H1 (cell line): ENCODE results near the gene FMN2. TPM values are rescaled to one million over a fixed set of nuclear protein-coding genes. Genes with fewer than 3 reads are reported as not detected.

ENCODE experiments used
- CTCF ChIA-PET: fragments of 300-600 bp; sonication (Branson Sonifier 250); formaldehyde crosslinking; loops from one replicate; lab custom pipeline; 2021; ENCODE audit not compliant: partially characterized antibody; lab: Charles Lee
- POLR2A ChIA-PET: fragments of 300-600 bp; sonication (Branson Sonifier 250); formaldehyde crosslinking; loops from one replicate; lab custom pipeline; 2021; ENCODE audit warnings: inconsistent platforms; ENCODE audit not compliant: partially characterized antibody; lab: Charles Lee
- DNase-seq, 2 experiments: peaks; one replicate each; pipeline versions ENCODE4 v3.0.0 to v3.0.0-alpha.2; 2010 to 2022; ENCODE audit warnings: low spot score in 2 of 2, low read depth in 1 of 2, mixed read lengths in 1 of 2
- FAIRE-seq: peaks from 2 replicates; lab custom pipeline; 2011; peaks lifted over from hg19 to GRCh38; lab: Jason Lieb, UNC
- H2AFZ ChIP-seq: 2 replicates; pipeline ENCODE4 v1.8.1; 2012; ENCODE audit warnings: low read length, inconsistent platforms
- H2AK5ac ChIP-seq: 2 replicates; pipeline ENCODE4 v1.6.1; 2013; ENCODE audit warnings: low read depth, low read length
- H2BK120ac ChIP-seq: replicated peaks from 2 replicates; pipeline ENCODE3; 2013; ENCODE audit warnings: low read depth, low read length, inconsistent platforms
- H2BK12ac ChIP-seq: 2 replicates; pipeline ENCODE4 v1.6.1; 2013; ENCODE audit warnings: low read depth, low read length
- H2BK15ac ChIP-seq: 2 replicates; pipeline ENCODE4 v1.6.1; 2013; ENCODE audit warnings: low read length
- H2BK20ac ChIP-seq: 2 replicates; pipeline ENCODE4 v1.6.1; 2013; ENCODE audit warnings: low read length
- H2BK5ac ChIP-seq: 2 replicates; pipeline ENCODE4 v1.6.1; 2013; ENCODE audit warnings: low read depth, low read length
- H3K14ac ChIP-seq: 2 replicates; pipeline ENCODE4 v1.6.1; 2013; ENCODE audit warnings: inconsistent platforms; ENCODE audit not compliant: insufficient read length
- H3K18ac ChIP-seq: 2 replicates; pipeline ENCODE4 v1.6.1; 2013; ENCODE audit warnings: low read length; ENCODE audit errors: extremely low read depth
- H3K23ac ChIP-seq: 2 replicates; pipeline ENCODE4 v1.6.1; 2013; ENCODE audit warnings: inconsistent platforms; ENCODE audit not compliant: insufficient read length
- H3K23me2 ChIP-seq: 2 replicates; pipeline ENCODE4 v1.6.1; 2013; ENCODE audit warnings: low read depth, low read length
- H3K27ac ChIP-seq: 2 replicates; pipeline ENCODE4 v1.6.1; 2011; ENCODE audit warnings: low read depth, low read length, inconsistent platforms
- H3K27me3 ChIP-seq, 4 experiments: replicated peaks in 1 of 4; 1 replicate in 1 of 4; 2 replicates in 3 of 4; pipeline versions ENCODE4 v1.6.1 to v1.8.1; 2011 to 2013; ENCODE audit warnings: low read length in 3 of 4, mild to moderate bottlenecking in 3 of 4, inconsistent platforms in 2 of 4, mixed read lengths in 2 of 4, moderate library complexity in 1 of 4; ENCODE audit not compliant: control insufficient read depth in 3 of 4, insufficient read depth in 3 of 4; ENCODE audit errors: extremely low read depth in 1 of 4
- H3K36me3 ChIP-seq, 4 experiments: 2 replicates each; pipeline versions ENCODE4 v1.6.1 to v1.8.1; 2011 to 2013; ENCODE audit warnings: mild to moderate bottlenecking in 4 of 4, low read length in 3 of 4, moderate library complexity in 2 of 4, control low read depth in 1 of 4, inconsistent platforms in 1 of 4; ENCODE audit not compliant: insufficient read depth in 4 of 4, control insufficient read depth in 2 of 4
- H3K4ac ChIP-seq: replicated peaks from 2 replicates; pipeline ENCODE3; 2013; ENCODE audit warnings: low read length, low read depth, mixed read lengths, inconsistent platforms; ENCODE audit not compliant: insufficient read length
- H3K4me1 ChIP-seq, 4 experiments: replicated peaks in 1 of 4; 1 replicate in 1 of 4; 2 replicates in 3 of 4; pipeline versions ENCODE4 v1.6.1 to v1.8.1; 2011 to 2013; ENCODE audit warnings: low read length in 3 of 4, inconsistent platforms in 2 of 4, mixed read lengths in 1 of 4; ENCODE audit not compliant: insufficient read depth in 4 of 4, control insufficient read depth in 3 of 4
- H3K4me2 ChIP-seq, 2 experiments: 2 replicates each; pipeline versions ENCODE4 v1.6.1 to v1.8.1; 2011 to 2013; ENCODE audit warnings: low read depth in 2 of 2, low read length in 2 of 2, control low read depth in 1 of 2, inconsistent platforms in 1 of 2, mild to moderate bottlenecking in 1 of 2; ENCODE audit not compliant: insufficient read depth in 1 of 2
- H3K4me3 ChIP-seq, 4 experiments: fragments of 200-600, 300-600 bp in 1 of 4; sonication (generic), shearing (Covaris generic), sonication (Bioruptor Twin) in 1 of 4; 2 replicates each; pipeline versions ENCODE4 v1.5.1 to v1.8.1; 2011 to 2016; ENCODE audit warnings: low read length in 4 of 4, low read depth in 3 of 4, control low read depth in 2 of 4, inconsistent platforms in 2 of 4, mild to moderate bottlenecking in 2 of 4, mixed read lengths in 1 of 4, moderate library complexity in 1 of 4; ENCODE audit not compliant: insufficient read depth in 2 of 4; ENCODE audit errors: extremely low read depth in 1 of 4
- H3K56ac ChIP-seq: replicated peaks from 2 replicates; pipeline ENCODE3; 2013; ENCODE audit warnings: low read depth, mild to moderate bottlenecking, mixed read lengths, low read length, inconsistent platforms; ENCODE audit not compliant: insufficient read length
- H3K79me1 ChIP-seq: 2 replicates; pipeline ENCODE4 v1.6.1; 2013; ENCODE audit warnings: low read depth, low read length, control low read depth
- H3K79me2 ChIP-seq, 2 experiments: 2 replicates each; pipeline versions ENCODE4 v1.6.1 to v1.8.1; 2012 to 2013; ENCODE audit warnings: low read length in 2 of 2, mild to moderate bottlenecking in 2 of 2, inconsistent platforms in 1 of 2; ENCODE audit not compliant: insufficient read depth in 2 of 2, control insufficient read depth in 1 of 2
- H3K9ac ChIP-seq, 4 experiments: replicated peaks in 1 of 4; 1 replicate in 1 of 4; 2 replicates in 3 of 4; pipeline versions ENCODE4 v1.6.1 to v1.8.1; 2011 to 2013; ENCODE audit warnings: low read depth in 3 of 4, low read length in 3 of 4, control low read depth in 2 of 4, mild to moderate bottlenecking in 2 of 4, moderate library complexity in 2 of 4, inconsistent platforms in 1 of 4; ENCODE audit errors: extremely low read depth in 1 of 4
- H3K9me3 ChIP-seq, 2 experiments: 2 replicates each; pipeline versions ENCODE4 v1.6.1 to v1.8.1; 2012 to 2013; ENCODE audit warnings: mild to moderate bottlenecking in 2 of 2, moderate library complexity in 2 of 2, control low read depth in 1 of 2, inconsistent platforms in 1 of 2, low read depth in 1 of 2, low read length in 1 of 2, mixed read lengths in 1 of 2; ENCODE audit not compliant: insufficient read depth in 2 of 2
- H4K20me1 ChIP-seq, 2 experiments: replicated peaks in 1 of 2; 2 replicates each; pipeline versions ENCODE3 to v1.8.1; 2011 to 2013; ENCODE audit warnings: inconsistent platforms in 2 of 2, low read length in 2 of 2, mild to moderate bottlenecking in 1 of 2; ENCODE audit not compliant: insufficient read depth in 2 of 2, control insufficient read depth in 1 of 2
- H4K5ac ChIP-seq: 2 replicates; pipeline ENCODE4 v1.6.1; 2013; ENCODE audit warnings: low read length, low read depth, mixed read lengths, inconsistent platforms; ENCODE audit not compliant: insufficient read length
- H4K8ac ChIP-seq: 2 replicates; pipeline ENCODE4 v1.8.0; 2013; ENCODE audit warnings: mild to moderate bottlenecking, moderate library complexity, low read length, inconsistent platforms; ENCODE audit not compliant: insufficient read depth; ENCODE audit errors: extremely low read depth
- H4K91ac ChIP-seq: replicated peaks from 2 replicates; pipeline ENCODE3; 2013; ENCODE audit warnings: low read length, mixed read lengths, inconsistent platforms; ENCODE audit not compliant: insufficient read length
- HDAC2 ChIP-seq, 2 experiments: fragments of 300-600 bp in 1 of 2; sonication (generic) in 1 of 2; IDR thresholded peaks; 2 replicates each; pipeline ENCODE4 v1.6.1; 2011 to 2012; ENCODE audit warnings: low read depth in 2 of 2, low read length in 2 of 2, mild to moderate bottlenecking in 2 of 2, moderate library complexity in 2 of 2, borderline replicate concordance in 1 of 2, inconsistent platforms in 1 of 2
- JUND ChIP-seq: IDR thresholded peaks from 2 replicates; pipeline ENCODE4 v1.6.1; 2011; ENCODE audit warnings: mild to moderate bottlenecking, improper control_type of control experiment, low read length
- POU5F1 ChIP-seq: IDR thresholded peaks from 2 replicates; pipeline ENCODE4 v1.6.1; 2011; ENCODE audit warnings: low read depth, mild to moderate bottlenecking, low read length, moderate library complexity
- RBBP5 ChIP-seq: IDR thresholded peaks from 2 replicates; pipeline ENCODE4 v1.7.1; 2012; ENCODE audit warnings: low read depth, mild to moderate bottlenecking, inconsistent platforms, low read length, moderate library complexity, borderline replicate concordance
- SUZ12 ChIP-seq: fragments of 200-600 bp; sonication (generic); IDR thresholded peaks from 2 replicates; pipeline ENCODE4 v1.6.1; 2012; ENCODE audit warnings: mild to moderate bottlenecking, inconsistent platforms, low read length, moderate library complexity, mixed read lengths
- WGBS, 2 experiments: shearing (Covaris generic) in 1 of 2; methylation state at CpG; one replicate each; pipeline versions ENCODE4 v1.1.6 to v1.1.7; 2013 to 2015; ENCODE audit warnings: low lambda C conversion rate in 2 of 2, mixed read lengths in 2 of 2, inconsistent platforms in 1 of 2, low coverage in 1 of 2, missing lambda C conversion rate in 1 of 2; ENCODE audit not compliant: insufficient replicate concordance in 2 of 2, insufficient coverage in 1 of 2, insufficient read length in 1 of 2; ENCODE audit errors: extremely low coverage in 1 of 2, missing lambda C conversion rate in 1 of 2; 5-methylcytosine and 5-hydroxymethylcytosine counted together
- polyA plus RNA-seq, 7 experiments: library from polyadenylated mRNA; depleted of rRNA in 3 of 7; stranded (reverse) in 5 of 7; unstranded in 2 of 7; fragments of >200 nt in 5 of 7; fragments of 200-250 nt in 2 of 7; gene quantifications; 1 replicate in 5 of 7; 2 replicates in 1 of 7; 4 replicates in 1 of 7; pipeline versions ENCODE4 v1.2.1 to v1.2.3, GENCODE V29; 2011 to 2013; ENCODE audit warnings: missing spikeins in 2 of 7, mixed read lengths in 2 of 7
- total RNA-seq: library from RNA; stranded (reverse); fragmentation: NEBNext Ultra II Directional; extraction: Animal tissue kit (Norgen Biotek cat#: 25700); gene quantifications from 2 replicates; pipeline ENCODE4 v1.2.1, GENCODE V29; 2021
- TF ChIP-seq, protein P1 (sequence below): IDR thresholded peaks from 2 replicates; pipeline ENCODE4 v1.6.1; 2011; ENCODE audit warnings: low read depth, mild to moderate bottlenecking, low read length; ENCODE audit not compliant: insufficient read depth

FMN2 gene
- total and polyA plus RNA-seq, 2 of the 8 experiments (the other 6 are each of a cell fraction or from before 2014, with no cell fraction given) = 0.83 to 2.0 TPM

DNA sequence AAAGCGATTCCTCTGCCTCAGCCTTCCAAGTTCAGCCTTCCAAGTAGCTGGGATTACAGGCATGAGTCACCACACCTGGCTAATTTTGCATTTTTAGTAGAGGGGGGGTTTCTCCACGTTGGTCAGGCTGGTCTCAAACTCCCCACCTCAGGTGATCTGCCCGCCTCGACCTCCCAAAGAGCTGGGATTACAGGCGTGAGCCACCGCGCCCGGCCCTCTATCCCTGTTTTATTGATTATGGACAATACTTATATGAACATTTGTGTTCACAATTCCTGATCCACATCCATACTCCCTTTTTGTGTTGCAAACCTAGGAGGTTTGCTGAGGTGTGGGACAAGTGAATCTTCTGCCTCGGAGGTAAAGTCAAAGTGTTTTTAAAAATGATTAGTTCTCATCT, 275.0 kb downstream of the FMN2 start:
- no peak overlapping the region for H3K18ac ChIP-seq
- ChIA-PET POLR2A (no interaction called here), CTCF (no interaction called here)
- no peaks in the 10 kb centered on the region for H3K79me2 ChIP-seq
- H3K4me3 ChIP-seq = no peak overlapping the region
- H3K9ac ChIP-seq = no peak overlapping the region
- FAIRE-seq = no peak
- no peak overlapping the region for H2BK120ac ChIP-seq
- no peak overlapping the region for H3K4ac ChIP-seq
- no peaks in the 10 kb centered on the region for H3K27me3 ChIP-seq
- no peak overlapping the region for H2BK12ac ChIP-seq
- H2BK5ac ChIP-seq = no peak overlapping the region
- no peaks in the 10 kb centered on the region for H4K20me1 ChIP-seq
- TF ChIP-seq, protein P1, sequence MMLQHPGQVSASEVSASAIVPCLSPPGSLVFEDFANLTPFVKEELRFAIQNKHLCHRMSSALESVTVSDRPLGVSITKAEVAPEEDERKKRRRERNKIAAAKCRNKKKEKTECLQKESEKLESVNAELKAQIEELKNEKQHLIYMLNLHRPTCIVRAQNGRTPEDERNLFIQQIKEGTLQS = no peak
- TF ChIP-seq SUZ12 (no peak), HDAC2 (IDR thresholded peaks at IDR 0.05; ENCODE audit: borderline replicate concordance in 1 of 2, low read depth in 2 of 2, low read length in 2 of 2) (no peak), JUND (no peak), RBBP5 (no peak), POU5F1 (no peak)
- no peak overlapping the region for H3K27ac ChIP-seq
- no peak overlapping the region for H4K91ac ChIP-seq
- no peak for DNase-seq
- no peak overlapping the region for H3K23ac ChIP-seq
- H2AFZ ChIP-seq = no peak overlapping the region
- no peaks in the 10 kb centered on the region for H3K4me1 ChIP-seq
- H3K79me1 ChIP-seq = no peaks in the 10 kb centered on the region
- 80% methylated on average over 9 of the region's 9 CpGs; no CpG with 5 or more reads in 1 of the 2 experiments for WGBS, 2 experiments
- H2AK5ac ChIP-seq = no peak overlapping the region
- no peak overlapping the region for H4K8ac ChIP-seq
- H3K9me3 ChIP-seq = no peaks in the 10 kb centered on the region
- no peak overlapping the region for H4K5ac ChIP-seq
- H3K4me2 ChIP-seq = no peak overlapping the region
- H3K56ac ChIP-seq = no peak overlapping the region
- H3K36me3 ChIP-seq = no peaks in the 10 kb centered on the region
- no peak overlapping the region for H3K14ac ChIP-seq
- H2BK20ac ChIP-seq = no peak overlapping the region
- no peak overlapping the region for H2BK15ac ChIP-seq
- H3K23me2 ChIP-seq = peaks cover 2% of the 10 kb centered on the region; the same call in 1 of the 2 replicates
